Testis (tissue), 3 donors: ENCODE data around the gene RASGEF1B. TPM values are rescaled to one million over a fixed set of nuclear protein-coding genes. Genes with fewer than 3 reads are reported as not detected.

ENCODE experiments used
- DNase-seq: peaks from one replicate; pipeline ENCODE4 v3.0.0-alpha.2; 2019
- H3K27ac ChIP-seq, 2 donors: fragments of 200-600 bp; sonication (generic); one replicate each; pipeline ENCODE4 v1.5.1; 2019
- H3K27me3 ChIP-seq: fragments of 200-600 bp; sonication (generic); one replicate; pipeline ENCODE4 v1.5.1; 2019
- H3K36me3 ChIP-seq: fragments of 200-600 bp; sonication (generic); one replicate; pipeline ENCODE4 v1.5.1; 2017; ENCODE audit warnings: low read depth; ENCODE audit errors: missing control alignments
- H3K4me1 ChIP-seq: fragments of 200-600 bp; sonication (generic); one replicate; pipeline ENCODE4 v1.5.1; 2019
- H3K4me3 ChIP-seq, 2 donors: fragments of 200-600 bp; sonication (generic); one replicate each; pipeline ENCODE4 v1.5.1; 2017 to 2019
- H3K9me3 ChIP-seq: fragments of 200-600 bp; sonication (generic); one replicate; pipeline ENCODE4 v1.5.1; 2017
- POLR2A ChIP-seq: fragments of 450-650 bp; IDR thresholded peaks from one replicate; pipeline ENCODE4 v1.6.1; 2017; ENCODE audit warnings: antibody characterized with exemption, mild to moderate bottlenecking, moderate library complexity
- WGBS, 2 donors: methylation state at CpG; one replicate each; pipeline ENCODE4 v1.1.5; 2018; 5-methylcytosine and 5-hydroxymethylcytosine counted together
- intact Hi-C: fragments of 100-400 bp; cut with DNase I; formaldehyde crosslinking; loops from one replicate; pipeline ENCODE4 v1.15.1; 2023; ENCODE audit warnings: low total_unique reads
- polyA plus RNA-seq: library from polyadenylated mRNA; stranded (reverse); fragments of 350-450 nt; fragmentation: Illumina TruSeq; extraction: RNeasy Lipid Tissue Mini Kit (QIAGEN cat#74804); gene quantifications from one replicate; pipeline ENCODE4 v1.2.3, GENCODE V29; 2014; ENCODE audit warnings: low read depth, low replicate concordance; ENCODE audit not compliant: insufficient read depth
- total RNA-seq, 2 donors: library from RNA; depleted of rRNA; stranded (reverse); fragments of >200 nt; gene quantifications; one replicate each; pipeline ENCODE4 v1.2.3, GENCODE V29; 2016
- TF ChIP-seq, protein P1 (sequence below), 3 experiments: fragments of 450-650 bp in 2 of 3; fragments of 200-600 bp in 1 of 3; sonication (generic) in 1 of 3; IDR thresholded peaks; one replicate each; pipeline ENCODE4 v1.5.1; 2016 to 2019; ENCODE audit warnings: antibody characterized with exemption in 3 of 3, mild to moderate bottlenecking in 2 of 3, moderate library complexity in 1 of 3

The RASGEF1B gene
- total and polyA plus RNA-seq, 3 donors from 2014 or later, result 5.3 to 13.0 (median 5.5) TPM

DNA sequence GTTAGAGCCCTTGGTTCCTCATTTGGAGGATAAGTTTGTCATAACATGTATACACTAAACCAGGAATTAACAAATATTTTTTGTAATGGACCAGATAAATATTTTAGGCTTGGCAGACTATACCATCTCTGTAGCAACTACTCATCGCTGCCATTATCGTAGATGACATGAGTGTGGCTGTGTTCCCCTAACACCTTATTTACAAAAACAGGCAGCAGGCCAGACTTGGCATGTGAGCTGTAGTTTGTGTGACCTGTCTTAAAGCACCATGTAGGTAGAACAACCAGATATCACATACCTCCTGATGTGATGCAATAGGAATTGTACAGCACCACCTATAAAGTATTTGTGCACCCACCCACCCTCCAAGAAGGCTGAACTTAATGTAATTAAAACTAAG is 82.0 kb downstream of the RASGEF1B start:
- H3K4me1 ChIP-seq, result no peaks in the 10 kb centered on the region
- TF ChIP-seq, protein P1, sequence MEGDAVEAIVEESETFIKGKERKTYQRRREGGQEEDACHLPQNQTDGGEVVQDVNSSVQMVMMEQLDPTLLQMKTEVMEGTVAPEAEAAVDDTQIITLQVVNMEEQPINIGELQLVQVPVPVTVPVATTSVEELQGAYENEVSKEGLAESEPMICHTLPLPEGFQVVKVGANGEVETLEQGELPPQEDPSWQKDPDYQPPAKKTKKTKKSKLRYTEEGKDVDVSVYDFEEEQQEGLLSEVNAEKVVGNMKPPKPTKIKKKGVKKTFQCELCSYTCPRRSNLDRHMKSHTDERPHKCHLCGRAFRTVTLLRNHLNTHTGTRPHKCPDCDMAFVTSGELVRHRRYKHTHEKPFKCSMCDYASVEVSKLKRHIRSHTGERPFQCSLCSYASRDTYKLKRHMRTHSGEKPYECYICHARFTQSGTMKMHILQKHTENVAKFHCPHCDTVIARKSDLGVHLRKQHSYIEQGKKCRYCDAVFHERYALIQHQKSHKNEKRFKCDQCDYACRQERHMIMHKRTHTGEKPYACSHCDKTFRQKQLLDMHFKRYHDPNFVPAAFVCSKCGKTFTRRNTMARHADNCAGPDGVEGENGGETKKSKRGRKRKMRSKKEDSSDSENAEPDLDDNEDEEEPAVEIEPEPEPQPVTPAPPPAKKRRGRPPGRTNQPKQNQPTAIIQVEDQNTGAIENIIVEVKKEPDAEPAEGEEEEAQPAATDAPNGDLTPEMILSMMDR (IDR thresholded peaks at IDR 0.05), result no peak
- TF ChIP-seq POLR2A, result no peak
- no peaks in the 10 kb centered on the region for H3K9me3 ChIP-seq
- WGBS, 2 donors, result 95 to 98% methylated on average over 2 of the region's 2 CpGs
- intact Hi-C loops, result no loop called here
- no peaks in the 10 kb centered on the region for H3K27me3 ChIP-seq
- no peaks in the 10 kb centered on the region for H3K36me3 ChIP-seq
- no peak for DNase-seq
- no peak overlapping the region for H3K27ac ChIP-seq
- H3K4me3 ChIP-seq, result no peak overlapping the region

DNA sequence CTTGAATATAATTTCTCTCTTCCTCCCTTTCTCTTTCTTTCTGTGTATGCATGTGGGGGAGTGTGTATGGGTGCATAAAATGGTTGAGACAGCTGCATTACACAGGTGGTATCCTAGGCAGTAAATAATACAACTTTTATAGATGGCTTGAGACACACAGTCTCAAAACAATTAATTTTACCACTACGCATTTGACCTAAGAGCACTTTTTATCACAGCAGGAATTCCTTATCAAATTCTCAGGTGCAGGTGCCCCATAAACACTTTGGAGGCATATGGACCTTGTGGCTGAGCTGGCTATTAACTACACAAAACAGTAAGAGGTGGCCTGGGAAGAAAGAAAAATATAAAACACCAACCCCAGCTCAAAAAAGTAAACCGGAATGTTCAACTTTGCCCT is 91.3 kb downstream of the RASGEF1B start:
- Histone ChIP-seq H3K4me3 (no peak overlapping the region), H3K27ac (no peak overlapping the region), H3K36me3 (no peaks in the 10 kb centered on the region), H3K4me1 (no peaks in the 10 kb centered on the region), H3K27me3 (no peaks in the 10 kb centered on the region), H3K9me3 (no peaks in the 10 kb centered on the region)
- TF ChIP-seq, protein P1 (IDR thresholded peaks at IDR 0.05), result no peak
- no peak for TF ChIP-seq POLR2A
- DNase-seq, result no peak
- intact Hi-C loops, result no loop called here
- whole genome bisulfite sequencing, 2 donors, result 72 to 73% methylated on average over 2 of the region's 2 CpGs

DNA sequence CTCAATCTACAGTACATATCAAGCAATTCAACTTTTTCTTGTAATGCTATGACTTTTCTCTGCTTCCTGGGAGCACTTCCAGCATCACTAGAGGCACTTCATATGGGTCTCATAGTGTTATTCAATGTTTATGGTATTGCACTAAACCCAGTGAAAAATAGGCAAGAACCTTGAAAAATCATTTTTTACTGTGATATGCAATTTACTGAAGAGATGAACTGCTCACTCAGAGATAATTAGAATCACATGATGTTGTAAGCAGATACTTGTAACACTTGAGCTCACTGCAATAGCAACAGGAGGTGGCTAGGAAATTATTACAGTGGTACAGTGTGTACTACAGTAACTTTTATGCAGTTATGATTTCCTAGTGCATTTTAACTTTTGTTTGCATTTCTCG is 93.3 kb downstream of the RASGEF1B start:
- H3K4me1 ChIP-seq, result no peaks in the 10 kb centered on the region
- no peaks in the 10 kb centered on the region for H3K27me3 ChIP-seq
- no peaks in the 10 kb centered on the region for H3K9me3 ChIP-seq
- TF ChIP-seq, protein P1 (IDR thresholded peaks at IDR 0.05), result no peak
- no peak for TF ChIP-seq POLR2A
- no peak overlapping the region for H3K27ac ChIP-seq
- no peak overlapping the region for H3K4me3 ChIP-seq
- no peak for DNase-seq
- 29 to 35% methylated on average over 1 of the region's 1 CpG for WGBS, 2 donors
- H3K36me3 ChIP-seq, result no peaks in the 10 kb centered on the region
- intact Hi-C loops, result no loop called here

DNA sequence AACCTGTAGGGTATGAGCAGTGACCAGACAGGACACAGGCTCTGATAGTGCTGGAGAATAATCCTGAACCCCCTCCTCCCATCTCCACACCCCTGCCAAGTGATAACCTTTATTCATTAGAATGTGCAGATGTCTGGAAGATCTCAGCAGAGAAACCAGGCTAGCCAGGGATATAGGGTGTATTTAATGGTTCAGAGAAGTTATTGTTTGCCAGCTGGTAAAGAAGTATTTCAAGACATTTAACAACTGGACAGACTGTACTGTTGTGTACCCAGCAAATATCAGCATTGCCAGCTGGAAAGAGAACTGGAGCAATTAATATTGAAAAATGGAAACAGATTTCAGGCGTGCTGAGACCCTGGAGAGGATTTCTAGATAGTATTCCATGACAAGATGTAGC is 94.5 kb downstream of the RASGEF1B start:
- TF ChIP-seq POLR2A, result no peak
- TF ChIP-seq, protein P1 (IDR thresholded peaks at IDR 0.05), result no peak
- Histone ChIP-seq H3K27ac (no peak overlapping the region), H3K4me1 (no peaks in the 10 kb centered on the region), H3K36me3 (no peaks in the 10 kb centered on the region), H3K4me3 (no peak overlapping the region), H3K27me3 (no peaks in the 10 kb centered on the region), H3K9me3 (no peaks in the 10 kb centered on the region)
- no peak for DNase-seq
- WGBS, 2 donors, result 33 to 44% methylated on average over 1 of the region's 1 CpG
- intact Hi-C loops, result no loop called here

DNA sequence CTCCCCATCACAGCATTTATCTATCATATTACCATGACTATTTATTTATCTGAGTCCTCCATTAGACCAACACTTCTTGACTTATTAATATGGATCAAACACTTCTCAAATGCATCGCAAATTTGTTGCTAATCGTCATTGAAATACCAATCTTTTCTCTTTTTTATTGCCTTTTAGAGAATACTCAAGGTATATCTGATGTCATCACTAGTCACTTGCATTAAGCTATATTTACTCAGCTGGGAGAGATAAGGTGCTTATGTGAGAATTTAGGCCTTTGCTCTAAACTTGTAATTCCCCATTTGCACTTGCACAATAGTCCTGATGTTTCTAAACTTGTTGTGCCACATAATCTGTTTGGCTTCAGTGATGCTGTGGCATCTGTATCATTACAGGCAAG is 95.0 kb downstream of the RASGEF1B start:
- Histone ChIP-seq H3K4me1 (no peaks in the 10 kb centered on the region), H3K36me3 (no peaks in the 10 kb centered on the region), H3K9me3 (no peaks in the 10 kb centered on the region), H3K27ac (no peak overlapping the region), H3K4me3 (no peak overlapping the region), H3K27me3 (no peaks in the 10 kb centered on the region)
- TF ChIP-seq, protein P1 (IDR thresholded peaks at IDR 0.05), result no peak
- no peak for TF ChIP-seq POLR2A
- no peak for DNase-seq
- WGBS, 2 donors, result 77 to 90% methylated on average over 2 of the region's 2 CpGs
- intact Hi-C loops, result no loop called here
